Naive thymus-derived CD4-positive, alpha-beta T cell (primary cell): ENCODE measurements around the gene JAKMIP2. TPM values are rescaled to one million over a fixed set of nuclear protein-coding genes. Genes with fewer than 3 reads are reported as not detected.

ENCODE experiments used
- ATAC-seq: fragments of 150-1000 bp; cut with Tn5 transposase; 2 replicates; pipeline ENCODE4 v1.10.0; 2021; ENCODE audit warnings: mild to moderate bottlenecking, moderate library complexity
- CTCF ChIA-PET: fragments of 350-600 bp; sonication (Branson Sonifier 250); formaldehyde crosslinking; loops from one replicate; lab custom pipeline; 2021; ENCODE audit warnings: antibody characterized with exemption; lab: Charles Lee
- POLR2A ChIA-PET: fragments of 350-600 bp; sonication (Branson Sonifier 250); formaldehyde crosslinking; loops from one replicate; lab custom pipeline; 2021; ENCODE audit warnings: antibody characterized with exemption, inconsistent platforms; lab: Charles Lee
- DNase-seq, 9 donors: peaks; one replicate each; pipeline versions ENCODE4 v3.0.0 to v3.0.0-alpha.2; 2020 to 2022; ENCODE audit warnings: mixed read lengths in 1 of 9
- H3K27ac ChIP-seq: one replicate; pipeline ENCODE4 v1.7.0; 2013; ENCODE audit warnings: mild to moderate bottlenecking, low read depth, low read length, moderate library complexity
- H3K27me3 ChIP-seq, 2 donors: one replicate each; pipeline ENCODE4 v1.7.0; 2013; ENCODE audit warnings: low read length in 2 of 2, mild to moderate bottlenecking in 2 of 2, moderate library complexity in 2 of 2; ENCODE audit not compliant: control insufficient read depth in 2 of 2, insufficient read depth in 2 of 2
- H3K36me3 ChIP-seq, 3 experiments: 1 replicate in 2 of 3; 2 replicates in 1 of 3; pipeline ENCODE4 v1.7.0; 2013; ENCODE audit warnings: low read length in 3 of 3, mild to moderate bottlenecking in 3 of 3, moderate library complexity in 1 of 3; ENCODE audit not compliant: insufficient read depth in 3 of 3, control insufficient read depth in 2 of 3
- H3K4me1 ChIP-seq, 2 donors: one replicate each; pipeline ENCODE4 v1.7.0; 2013; ENCODE audit warnings: low read length in 2 of 2, mild to moderate bottlenecking in 2 of 2, moderate library complexity in 1 of 2; ENCODE audit not compliant: control insufficient read depth in 2 of 2, insufficient read depth in 2 of 2
- H3K4me3 ChIP-seq: 2 replicates; pipeline ENCODE4 v1.7.0; 2013; ENCODE audit warnings: mild to moderate bottlenecking, low read length
- H3K9me3 ChIP-seq, 3 experiments: 1 replicate in 2 of 3; 2 replicates in 1 of 3; pipeline ENCODE4 v1.7.0; 2013; ENCODE audit warnings: low read length in 3 of 3; ENCODE audit not compliant: control insufficient read depth in 2 of 3
- H3K27ac Mint-ChIP-seq, 9 donors: one replicate each; pipeline ENCODE4 v1.8.0; 2020 to 2022; ENCODE audit warnings: mixed read lengths in 9 of 9, mild to moderate bottlenecking in 8 of 9, moderate library complexity in 5 of 9, inconsistent platforms in 2 of 9
- H3K27me3 Mint-ChIP-seq, 5 donors: one replicate each; pipeline ENCODE4 v1.8.0; 2021 to 2022; ENCODE audit warnings: mixed read lengths in 5 of 5, mild to moderate bottlenecking in 1 of 5
- H3K36me3 Mint-ChIP-seq, 5 donors: one replicate each; pipeline ENCODE4 v1.8.0; 2020 to 2022; ENCODE audit warnings: mixed read lengths in 5 of 5, mild to moderate bottlenecking in 3 of 5, inconsistent platforms in 1 of 5
- H3K4me1 Mint-ChIP-seq, 7 donors: one replicate each; pipeline ENCODE4 v1.8.0; 2020 to 2022; ENCODE audit warnings: mixed read lengths in 7 of 7, mild to moderate bottlenecking in 3 of 7, inconsistent platforms in 1 of 7
- H3K4me3 Mint-ChIP-seq, 10 donors: one replicate each; pipeline ENCODE4 v1.8.0; 2020 to 2022; ENCODE audit warnings: mild to moderate bottlenecking in 10 of 10, mixed read lengths in 10 of 10, moderate library complexity in 6 of 10, inconsistent platforms in 2 of 10
- H3K9me3 Mint-ChIP-seq, 11 donors: one replicate each; pipeline ENCODE4 v1.8.0; 2020 to 2022; ENCODE audit warnings: mixed read lengths in 11 of 11, mild to moderate bottlenecking in 4 of 11, inconsistent platforms in 1 of 11, moderate library complexity in 1 of 11
- intact Hi-C, 2 donors: fragments of 100-400 bp; cut with micrococcal nuclease; formaldehyde crosslinking; loops; one replicate each; pipeline ENCODE4 v1.15.1; 2023
- polyA plus RNA-seq, 2 donors: library from polyadenylated mRNA; unstranded; fragments of 300-500 nt; fragmentation: Illumina TruSeq; gene quantifications; one replicate each; pipeline ENCODE4 v1.2.3, GENCODE V29; 2021
- total RNA-seq, 6 experiments: library from RNA in 5 of 6; stranded (reverse) in 5 of 6; gene quantifications; 1 replicate in 5 of 6; 2 replicates in 1 of 6; pipeline ENCODE4 v1.2.3 and lab custom pipeline; 2021 to 2026

Gene JAKMIP2
- total and polyA plus RNA-seq, 7 experiments from 2014 or later: 0.16 to 4.5 (median 0.88) TPM

GRCh38 chr5:147752033-147752432 lies 30.5 kb downstream of the JAKMIP2 start:
- no peak overlapping the region for H3K27ac ChIP-seq
- peaks cover 0 to 4% (median 0%) of the 10 kb centered on the region in 5 donors for H3K36me3 Mint-ChIP-seq
- H3K27me3 Mint-ChIP-seq: no peaks in the 10 kb centered on the region
- no peaks in the 10 kb centered on the region for H3K4me1 ChIP-seq
- POLR2A ChIA-PET: no interaction called here
- no peaks in the 10 kb centered on the region for H3K9me3 ChIP-seq
- no peaks in the 10 kb centered on the region for H3K27me3 ChIP-seq
- no peak overlapping the region for H3K4me3 ChIP-seq
- no peaks in the 10 kb centered on the region for H3K36me3 ChIP-seq
- intact Hi-C loops: no loop called here
- DNase-seq: no peak
- CTCF ChIA-PET: no interaction called here
- peaks cover 0 to 6% (median 0%) of the 10 kb centered on the region in 7 donors for H3K4me1 Mint-ChIP-seq
- no peak overlapping the region for H3K4me3 Mint-ChIP-seq
- H3K27ac Mint-ChIP-seq: no peak overlapping the region
- no peak for ATAC-seq
- H3K9me3 Mint-ChIP-seq: peaks cover 0 to 5% (median 0%) of the 10 kb centered on the region in 11 donors

GRCh38 chr5:147751156-147751830 lies 31.2 kb downstream of the JAKMIP2 start:
- Histone ChIP-seq H3K27me3 (no peaks in the 10 kb centered on the region), H3K4me3 (no peak overlapping the region), H3K4me1 (no peaks in the 10 kb centered on the region), H3K27ac (no peak overlapping the region), H3K9me3 (no peaks in the 10 kb centered on the region), H3K36me3 (no peaks in the 10 kb centered on the region)
- no peak overlapping the region for H3K4me3 Mint-ChIP-seq
- peaks cover 0 to 5% (median 0%) of the 10 kb centered on the region in 11 donors for H3K9me3 Mint-ChIP-seq
- ATAC-seq: no peak
- ChIA-PET CTCF (interaction anchor here (0.6 kb wide), 1 partner anchor 87 kb away, joined by 4 read pairs; no protein-coding TSS in a partner anchor), POLR2A (no interaction called here)
- H3K36me3 Mint-ChIP-seq: peaks cover 0 to 4% (median 0%) of the 10 kb centered on the region in 5 donors
- no peak for DNase-seq
- H3K27me3 Mint-ChIP-seq: no peaks in the 10 kb centered on the region
- intact Hi-C loops: no loop called here
- H3K4me1 Mint-ChIP-seq: peaks cover 0 to 6% (median 0%) of the 10 kb centered on the region in 7 donors
- H3K27ac Mint-ChIP-seq: no peak overlapping the region

DNA sequence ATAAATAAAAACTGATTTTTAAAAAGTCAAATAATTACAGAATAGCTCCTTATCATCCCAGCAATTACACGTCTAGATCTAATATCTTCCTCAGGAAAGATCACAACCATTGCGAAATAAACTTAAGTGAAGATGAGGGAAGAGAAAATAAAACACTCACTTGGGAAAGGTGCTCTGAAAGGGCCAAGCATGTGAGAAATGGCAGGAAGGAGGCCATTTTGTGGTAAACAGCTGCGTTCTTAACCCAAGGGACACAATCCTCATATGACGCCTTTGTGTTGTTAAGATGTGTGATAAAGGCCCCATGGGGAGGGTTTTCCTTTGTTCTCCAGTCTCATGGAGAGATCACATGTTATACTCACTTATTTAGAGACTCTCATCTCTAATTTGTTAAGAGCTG lies 32.5 kb downstream of the JAKMIP2 start:
- DNase-seq (no peak), ATAC-seq (no peak)
- H3K27ac ChIP-seq: no peak overlapping the region
- Mint-ChIP-seq H3K4me3 (no peak overlapping the region), H3K36me3 (peaks cover 0 to 4% (median 0%) of the 10 kb centered on the region in 5 donors), H3K9me3 (peaks cover 0 to 5% (median 0%) of the 10 kb centered on the region in 11 donors), H3K27ac (peak overlapping the region in 1 of 9 donors; percentile 23), H3K27me3 (no peaks in the 10 kb centered on the region), H3K4me1 (peaks cover 0 to 6% (median 0%) of the 10 kb centered on the region in 7 donors)
- intact Hi-C loops: no loop called here
- H3K27me3 ChIP-seq: no peaks in the 10 kb centered on the region
- H3K9me3 ChIP-seq: no peaks in the 10 kb centered on the region
- CTCF ChIA-PET: no interaction called here
- POLR2A ChIA-PET: no interaction called here
- H3K4me1 ChIP-seq: no peaks in the 10 kb centered on the region
- H3K36me3 ChIP-seq: no peaks in the 10 kb centered on the region
- no peak overlapping the region for H3K4me3 ChIP-seq

- ATAC-seq (no peak), DNase-seq (no peak)
- Mint-ChIP-seq H3K4me3 (no peak overlapping the region), H3K27me3 (no peaks in the 10 kb centered on the region), H3K9me3 (peaks cover 0 to 5% (median 0%) of the 10 kb centered on the region in 11 donors), H3K4me1 (peaks cover 0 to 6% (median 0%) of the 10 kb centered on the region in 7 donors), H3K36me3 (peaks cover 0 to 4% (median 0%) of the 10 kb centered on the region in 5 donors), H3K27ac (no peak overlapping the region)
- Histone ChIP-seq H3K4me3 (no peak overlapping the region), H3K36me3 (no peaks in the 10 kb centered on the region), H3K9me3 (no peaks in the 10 kb centered on the region), H3K27me3 (no peaks in the 10 kb centered on the region), H3K4me1 (no peaks in the 10 kb centered on the region), H3K27ac (no peak overlapping the region)
- POLR2A ChIA-PET: no interaction called here
- intact Hi-C loops: no loop called here
- CTCF ChIA-PET: interaction anchor here (0.7 kb wide), 1 partner anchor 13 kb away, joined by 3 read pairs; no protein-coding TSS in a partner anchor
Observed at GRCh38 chr5:147748590-147748989, 33.9 kb downstream of the JAKMIP2 start.

DNA sequence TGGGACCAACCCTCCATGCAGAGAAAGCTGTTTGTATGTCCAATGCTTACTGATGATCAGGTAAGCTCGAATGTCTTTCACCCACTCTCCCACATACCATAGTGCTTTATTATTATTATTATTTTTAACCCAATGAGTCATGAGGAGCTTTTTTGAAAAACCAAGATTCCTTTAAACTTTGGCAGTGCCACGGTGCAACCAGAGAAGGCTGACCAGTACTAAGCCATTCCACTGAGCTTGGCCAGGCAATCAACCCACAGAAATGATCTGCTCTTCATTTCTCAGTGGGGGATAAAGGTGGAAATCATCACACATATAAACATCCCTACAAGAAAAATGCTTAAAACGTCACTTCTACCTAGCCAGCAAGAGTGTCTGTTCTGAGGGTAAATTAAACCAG lies 35.5 kb downstream of the JAKMIP2 start:
- Mint-ChIP-seq H3K9me3 (peaks cover 0 to 2% (median 0%) of the 10 kb centered on the region in 11 donors), H3K4me3 (no peak overlapping the region), H3K36me3 (peaks cover 0 to 4% (median 0%) of the 10 kb centered on the region in 5 donors), H3K4me1 (peaks cover 0 to 6% (median 0%) of the 10 kb centered on the region in 7 donors), H3K27me3 (no peaks in the 10 kb centered on the region), H3K27ac (no peak overlapping the region)
- no peak overlapping the region for H3K4me3 ChIP-seq
- H3K36me3 ChIP-seq: no peaks in the 10 kb centered on the region
- intact Hi-C loops: no loop called here
- no peaks in the 10 kb centered on the region for H3K27me3 ChIP-seq
- ChIA-PET POLR2A (no interaction called here), CTCF (no interaction called here)
- H3K9me3 ChIP-seq: no peaks in the 10 kb centered on the region
- DNase-seq (no peak), ATAC-seq (no peak)
- no peak overlapping the region for H3K27ac ChIP-seq
- H3K4me1 ChIP-seq: no peaks in the 10 kb centered on the region

- DNase-seq (no peak), ATAC-seq (no peak)
- H3K27ac Mint-ChIP-seq: no peak overlapping the region
- intact Hi-C loops: no loop called here
- H3K4me1 ChIP-seq: no peaks in the 10 kb centered on the region
- no peak overlapping the region for H3K4me3 ChIP-seq
- no peaks in the 10 kb centered on the region for H3K27me3 Mint-ChIP-seq
- H3K4me1 Mint-ChIP-seq: no peaks in the 10 kb centered on the region
- peaks cover 0 to 3% of the 10 kb centered on the region in 2 donors for H3K27me3 ChIP-seq
- no peaks in the 10 kb centered on the region for H3K9me3 ChIP-seq
- POLR2A ChIA-PET: no interaction called here
- no peak overlapping the region for H3K4me3 Mint-ChIP-seq
- no peaks in the 10 kb centered on the region for H3K36me3 ChIP-seq
- H3K36me3 Mint-ChIP-seq: no peaks in the 10 kb centered on the region
- H3K9me3 Mint-ChIP-seq: peaks cover 0 to 4% (median 0%) of the 10 kb centered on the region in 11 donors
- CTCF ChIA-PET: no interaction called here
- no peak overlapping the region for H3K27ac ChIP-seq
Observed at GRCh38 chr5:147743678-147744374, 38.7 kb downstream of the JAKMIP2 start.
